ENCODE results near the gene SLC35F3. TPM values are rescaled to one million over a fixed set of nuclear protein-coding genes. Genes with fewer than 3 reads are reported as not detected.

Gene SLC35F3
- total and polyA plus RNA-seq, 4 donors = 0.01 to 0.37 (median 0.08) TPM; not detected in 1

DNA sequence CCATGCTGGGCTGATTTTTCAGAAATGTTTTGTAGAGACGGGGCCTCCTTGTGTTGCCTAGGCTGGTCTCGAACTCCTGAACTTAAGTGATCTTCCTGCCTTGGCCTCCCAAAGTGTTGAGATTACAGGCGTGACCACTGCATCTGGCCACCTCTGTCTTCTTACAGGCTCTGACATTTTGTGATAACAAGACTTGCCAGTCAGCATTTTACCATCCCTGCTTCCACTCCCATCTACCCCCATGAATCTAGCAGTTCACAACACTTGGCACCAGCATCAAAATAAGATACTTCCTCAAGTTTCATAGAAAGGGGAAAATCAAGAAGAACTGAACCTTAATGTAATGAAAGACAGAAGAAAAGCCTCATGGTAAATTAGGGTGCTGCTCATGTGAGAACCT lies 32.4 kb downstream of the SLC35F3 start:
- Histone ChIP-seq H3K27ac (ENCODE audit: low read depth in 1 of 2, low read length in 2 of 2) (no peak overlapping the region), H3K9ac (ENCODE audit: low read depth in 1 of 2, low read length in 2 of 2) (no peak overlapping the region), H3K9me3 (ENCODE audit: control insufficient read depth in 4 of 4, low read length in 3 of 4) (no peaks in the 10 kb centered on the region), H3K4me1 (ENCODE audit: control insufficient read depth in 4 of 4, insufficient read depth in 4 of 4, low read length in 3 of 4) (no peaks in the 10 kb centered on the region), H3K36me3 (ENCODE audit: control insufficient read depth in 4 of 4, insufficient read depth in 3 of 4, low read depth in 1 of 4, low read length in 3 of 4) (no peaks in the 10 kb centered on the region), H3K27me3 (ENCODE audit: control insufficient read depth in 4 of 4, insufficient read depth in 4 of 4, low read length in 3 of 4) (peaks cover 0 to 3% (median 0%) of the 10 kb centered on the region in 4 donors), H3K4me3 (ENCODE audit: low read depth in 1 of 3, low read length in 3 of 3) (no peak overlapping the region)
- 76% methylated on average over 3 of the region's 3 CpGs for WGBS
- TF ChIP-seq JUND (IDR thresholded peaks at IDR 0.05) (no peak), GABPA (IDR thresholded peaks at IDR 0.05 in 1 of 2, conservative IDR thresholded peaks at IDR 0.05 in 1 of 2) (no peak), SP1 (IDR thresholded peaks at IDR 0.05) (no peak), FOXA2 (IDR thresholded peaks at IDR 0.05) (no peak), HNF4G (IDR thresholded peaks at IDR 0.05) (no peak), FOXA1 (IDR thresholded peaks at IDR 0.05) (no peak), RXRA (IDR thresholded peaks at IDR 0.05) (no peak)
- TF ChIP-seq, protein P1, sequence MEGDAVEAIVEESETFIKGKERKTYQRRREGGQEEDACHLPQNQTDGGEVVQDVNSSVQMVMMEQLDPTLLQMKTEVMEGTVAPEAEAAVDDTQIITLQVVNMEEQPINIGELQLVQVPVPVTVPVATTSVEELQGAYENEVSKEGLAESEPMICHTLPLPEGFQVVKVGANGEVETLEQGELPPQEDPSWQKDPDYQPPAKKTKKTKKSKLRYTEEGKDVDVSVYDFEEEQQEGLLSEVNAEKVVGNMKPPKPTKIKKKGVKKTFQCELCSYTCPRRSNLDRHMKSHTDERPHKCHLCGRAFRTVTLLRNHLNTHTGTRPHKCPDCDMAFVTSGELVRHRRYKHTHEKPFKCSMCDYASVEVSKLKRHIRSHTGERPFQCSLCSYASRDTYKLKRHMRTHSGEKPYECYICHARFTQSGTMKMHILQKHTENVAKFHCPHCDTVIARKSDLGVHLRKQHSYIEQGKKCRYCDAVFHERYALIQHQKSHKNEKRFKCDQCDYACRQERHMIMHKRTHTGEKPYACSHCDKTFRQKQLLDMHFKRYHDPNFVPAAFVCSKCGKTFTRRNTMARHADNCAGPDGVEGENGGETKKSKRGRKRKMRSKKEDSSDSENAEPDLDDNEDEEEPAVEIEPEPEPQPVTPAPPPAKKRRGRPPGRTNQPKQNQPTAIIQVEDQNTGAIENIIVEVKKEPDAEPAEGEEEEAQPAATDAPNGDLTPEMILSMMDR (IDR thresholded peaks at IDR 0.05; ENCODE audit: low read depth, low read length, missing input control) = no peak
- TF ChIP-seq, protein P2, sequence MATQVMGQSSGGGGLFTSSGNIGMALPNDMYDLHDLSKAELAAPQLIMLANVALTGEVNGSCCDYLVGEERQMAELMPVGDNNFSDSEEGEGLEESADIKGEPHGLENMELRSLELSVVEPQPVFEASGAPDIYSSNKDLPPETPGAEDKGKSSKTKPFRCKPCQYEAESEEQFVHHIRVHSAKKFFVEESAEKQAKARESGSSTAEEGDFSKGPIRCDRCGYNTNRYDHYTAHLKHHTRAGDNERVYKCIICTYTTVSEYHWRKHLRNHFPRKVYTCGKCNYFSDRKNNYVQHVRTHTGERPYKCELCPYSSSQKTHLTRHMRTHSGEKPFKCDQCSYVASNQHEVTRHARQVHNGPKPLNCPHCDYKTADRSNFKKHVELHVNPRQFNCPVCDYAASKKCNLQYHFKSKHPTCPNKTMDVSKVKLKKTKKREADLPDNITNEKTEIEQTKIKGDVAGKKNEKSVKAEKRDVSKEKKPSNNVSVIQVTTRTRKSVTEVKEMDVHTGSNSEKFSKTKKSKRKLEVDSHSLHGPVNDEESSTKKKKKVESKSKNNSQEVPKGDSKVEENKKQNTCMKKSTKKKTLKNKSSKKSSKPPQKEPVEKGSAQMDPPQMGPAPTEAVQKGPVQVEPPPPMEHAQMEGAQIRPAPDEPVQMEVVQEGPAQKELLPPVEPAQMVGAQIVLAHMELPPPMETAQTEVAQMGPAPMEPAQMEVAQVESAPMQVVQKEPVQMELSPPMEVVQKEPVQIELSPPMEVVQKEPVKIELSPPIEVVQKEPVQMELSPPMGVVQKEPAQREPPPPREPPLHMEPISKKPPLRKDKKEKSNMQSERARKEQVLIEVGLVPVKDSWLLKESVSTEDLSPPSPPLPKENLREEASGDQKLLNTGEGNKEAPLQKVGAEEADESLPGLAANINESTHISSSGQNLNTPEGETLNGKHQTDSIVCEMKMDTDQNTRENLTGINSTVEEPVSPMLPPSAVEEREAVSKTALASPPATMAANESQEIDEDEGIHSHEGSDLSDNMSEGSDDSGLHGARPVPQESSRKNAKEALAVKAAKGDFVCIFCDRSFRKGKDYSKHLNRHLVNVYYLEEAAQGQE (IDR thresholded peaks at IDR 0.05) = no peak
- no peak for DNase-seq (ENCODE audit: low spot score)

DNA sequence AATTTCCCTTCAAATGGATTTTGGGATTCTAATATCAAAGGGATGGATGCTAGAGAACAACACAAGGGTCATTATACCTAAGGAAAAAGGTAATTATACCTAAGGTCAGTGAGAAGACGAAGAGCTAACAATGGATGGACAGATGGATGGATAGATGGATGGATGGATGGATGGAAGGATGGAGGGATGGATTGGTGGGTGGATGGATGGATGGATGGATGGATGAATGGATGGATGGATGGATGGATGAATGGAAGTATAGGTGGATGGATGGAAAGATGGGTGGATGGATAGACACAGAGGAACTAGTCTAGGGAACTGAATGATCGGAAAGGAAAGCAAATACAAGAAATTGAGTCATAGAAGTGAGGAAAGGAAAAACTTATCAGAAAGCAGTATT lies 34.0 kb downstream of the SLC35F3 start:
- no peaks in the 10 kb centered on the region for H3K4me1 ChIP-seq (ENCODE audit: control insufficient read depth in 4 of 4, insufficient read depth in 4 of 4, low read length in 3 of 4)
- DNase-seq (ENCODE audit: low spot score) = no peak
- WGBS = 75% methylated on average over 2 of the region's 2 CpGs

More for the DNA sequence above, 34.0 kb downstream of the SLC35F3 start:
- peaks cover 0 to 3% (median 0%) of the 10 kb centered on the region in 4 donors for H3K27me3 ChIP-seq (ENCODE audit: control insufficient read depth in 4 of 4, insufficient read depth in 4 of 4, low read length in 3 of 4)
- H3K9ac ChIP-seq (ENCODE audit: low read depth in 1 of 2, low read length in 2 of 2) = no peak overlapping the region
- no peaks in the 10 kb centered on the region for H3K36me3 ChIP-seq (ENCODE audit: control insufficient read depth in 4 of 4, insufficient read depth in 3 of 4, low read depth in 1 of 4, low read length in 3 of 4)
- H3K9me3 ChIP-seq (ENCODE audit: control insufficient read depth in 4 of 4, low read length in 3 of 4) = no peaks in the 10 kb centered on the region
- H3K27ac ChIP-seq (ENCODE audit: low read depth in 1 of 2, low read length in 2 of 2) = no peak overlapping the region
- TF ChIP-seq, protein P3, sequence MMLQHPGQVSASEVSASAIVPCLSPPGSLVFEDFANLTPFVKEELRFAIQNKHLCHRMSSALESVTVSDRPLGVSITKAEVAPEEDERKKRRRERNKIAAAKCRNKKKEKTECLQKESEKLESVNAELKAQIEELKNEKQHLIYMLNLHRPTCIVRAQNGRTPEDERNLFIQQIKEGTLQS (IDR thresholded peaks at IDR 0.05) = no peak
- no peak for TF ChIP-seq RAD21 (IDR thresholded peaks at IDR 0.05)
- no peak for TF ChIP-seq NR2F2 (IDR thresholded peaks at IDR 0.05)
- TF ChIP-seq, protein P4, sequence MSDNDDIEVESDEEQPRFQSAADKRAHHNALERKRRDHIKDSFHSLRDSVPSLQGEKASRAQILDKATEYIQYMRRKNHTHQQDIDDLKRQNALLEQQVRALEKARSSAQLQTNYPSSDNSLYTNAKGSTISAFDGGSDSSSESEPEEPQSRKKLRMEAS (IDR thresholded peaks at IDR 0.05) = no peak
- no peak for TF ChIP-seq JUND (IDR thresholded peaks at IDR 0.05)
- no peak for TF ChIP-seq FOXA2 (IDR thresholded peaks at IDR 0.05)
- TF ChIP-seq, protein P5, sequence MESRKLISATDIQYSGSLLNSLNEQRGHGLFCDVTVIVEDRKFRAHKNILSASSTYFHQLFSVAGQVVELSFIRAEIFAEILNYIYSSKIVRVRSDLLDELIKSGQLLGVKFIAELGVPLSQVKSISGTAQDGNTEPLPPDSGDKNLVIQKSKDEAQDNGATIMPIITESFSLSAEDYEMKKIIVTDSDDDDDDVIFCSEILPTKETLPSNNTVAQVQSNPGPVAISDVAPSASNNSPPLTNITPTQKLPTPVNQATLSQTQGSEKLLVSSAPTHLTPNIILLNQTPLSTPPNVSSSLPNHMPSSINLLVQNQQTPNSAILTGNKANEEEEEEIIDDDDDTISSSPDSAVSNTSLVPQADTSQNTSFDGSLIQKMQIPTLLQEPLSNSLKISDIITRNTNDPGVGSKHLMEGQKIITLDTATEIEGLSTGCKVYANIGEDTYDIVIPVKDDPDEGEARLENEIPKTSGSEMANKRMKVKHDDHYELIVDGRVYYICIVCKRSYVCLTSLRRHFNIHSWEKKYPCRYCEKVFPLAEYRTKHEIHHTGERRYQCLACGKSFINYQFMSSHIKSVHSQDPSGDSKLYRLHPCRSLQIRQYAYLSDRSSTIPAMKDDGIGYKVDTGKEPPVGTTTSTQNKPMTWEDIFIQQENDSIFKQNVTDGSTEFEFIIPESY (IDR thresholded peaks at IDR 0.05) = no peak
- TF ChIP-seq SP1 (IDR thresholded peaks at IDR 0.05) = no peak
- TF ChIP-seq EGR1 (IDR thresholded peaks at IDR 0.05; ENCODE audit: low read depth in 2 of 2) = no peak
- TF ChIP-seq HNF4A (conservative IDR thresholded peaks at IDR 0.05) = no peak
- TF ChIP-seq GABPA (IDR thresholded peaks at IDR 0.05 in 1 of 2, conservative IDR thresholded peaks at IDR 0.05 in 1 of 2) = no peak
- TF ChIP-seq, protein P1 (IDR thresholded peaks at IDR 0.05; ENCODE audit: low read depth, low read length, missing input control) = no peak
- TF ChIP-seq TAF1 (conservative IDR thresholded peaks at IDR 0.05) = no peak
- TF ChIP-seq, protein P2 (IDR thresholded peaks at IDR 0.05) = no peak
- H3K4me3 ChIP-seq (ENCODE audit: low read depth in 1 of 3, low read length in 3 of 3) = no peak overlapping the region
